ENCODE measurements around the gene HSD17B8.

- TF ChIP-seq CTCF (IDR thresholded peaks at IDR 0.05; ENCODE audit: insufficient read depth, low read length): no peak
- no peak for TF ChIP-seq POLR2AphosphoS5 (IDR thresholded peaks at IDR 0.05; ENCODE audit: low read depth)
- no peak for TF ChIP-seq REST (IDR thresholded peaks at IDR 0.05; ENCODE audit: insufficient replicate concordance, low read depth)
- TF ChIP-seq GABPA (IDR thresholded peaks at IDR 0.05; ENCODE audit: low read depth): no peak
Measured at GRCh38 chr6:33202799-33203198, 1.7 kb upstream of the HSD17B8 start.
